T-helper 22 cell (primary cell): ENCODE data around the gene FIGNL2.
"Not testable (repeated sequence)": the region's sequence is repeated elsewhere in the genome, so short reads cannot be mapped to it uniquely, and the experiment has no call there.

Experiments
- DNase-seq: peaks from one replicate; pipeline ENCODE4 v3.0.0-alpha.2; 2020; ENCODE audit warnings: low read depth

The FIGNL2 gene

GRCh38 chr12:51848326-51848727, at the start of gene FIGNL2:
TSS of gene FIGNL2 (minus strand) at chr12:51848718. CDS start at chr12:51822413, 26,305 bp downstream.
- DNase-seq, result no peak

- DNase-seq, result no peak
Measured at GRCh38 chr12:51897181-51897580, 48.7 kb upstream of the FIGNL2 start.

- DNase-seq, result no peak
Measured at GRCh38 chr12:51896236-51896635, 47.7 kb upstream of the FIGNL2 start.

- no peak for DNase-seq
Measured at GRCh38 chr12:51895378-51896135, 47.0 kb upstream of the FIGNL2 start.

- no peak for DNase-seq
Measured at GRCh38 chr12:51893786-51894185, 45.3 kb upstream of the FIGNL2 start.

- no peak for DNase-seq
Measured at GRCh38 chr12:51891843-51892242, 43.3 kb upstream of the FIGNL2 start.

- DNase-seq, result no peak
Measured at GRCh38 chr12:51890511-51891171, 42.1 kb upstream of the FIGNL2 start.

- no peak for DNase-seq
Measured at GRCh38 chr12:51890133-51890464, 41.6 kb upstream of the FIGNL2 start.

GRCh38 chr12:51889216-51890132, 41.0 kb upstream of the FIGNL2 start:
- no peak for DNase-seq

- DNase-seq, result no peak
Measured at GRCh38 chr12:51888316-51889215, 40.0 kb upstream of the FIGNL2 start.

GRCh38 chr12:51887476-51888315, 39.2 kb upstream of the FIGNL2 start, which contains the start of gene ANKRD33:
TSS of gene ANKRD33 (plus strand) at chr12:51888103. CDS start at chr12:51888187, 84 bp downstream.
- DNase-seq, result no peak

GRCh38 chr12:51886021-51886710, 37.6 kb upstream of the FIGNL2 start:
- DNase-seq, result no peak

- DNase-seq, result not testable (repeated sequence)
Measured at GRCh38 chr12:51885294-51886020, 36.9 kb upstream of the FIGNL2 start.

- DNase-seq, result no peak
Measured at GRCh38 chr12:51884676-51885229, 36.2 kb upstream of the FIGNL2 start.

GRCh38 chr12:51883998-51884675, 35.6 kb upstream of the FIGNL2 start:
- no peak for DNase-seq

GRCh38 chr12:51883295-51883694, 34.8 kb upstream of the FIGNL2 start:
- no peak for DNase-seq

- no peak for DNase-seq
Measured at GRCh38 chr12:51879102-51879501, 30.6 kb upstream of the FIGNL2 start.

- DNase-seq, result no peak
Measured at GRCh38 chr12:51874486-51874885, 26.0 kb upstream of the FIGNL2 start.
